ENCODE data around the gene DGKI.

DNA sequence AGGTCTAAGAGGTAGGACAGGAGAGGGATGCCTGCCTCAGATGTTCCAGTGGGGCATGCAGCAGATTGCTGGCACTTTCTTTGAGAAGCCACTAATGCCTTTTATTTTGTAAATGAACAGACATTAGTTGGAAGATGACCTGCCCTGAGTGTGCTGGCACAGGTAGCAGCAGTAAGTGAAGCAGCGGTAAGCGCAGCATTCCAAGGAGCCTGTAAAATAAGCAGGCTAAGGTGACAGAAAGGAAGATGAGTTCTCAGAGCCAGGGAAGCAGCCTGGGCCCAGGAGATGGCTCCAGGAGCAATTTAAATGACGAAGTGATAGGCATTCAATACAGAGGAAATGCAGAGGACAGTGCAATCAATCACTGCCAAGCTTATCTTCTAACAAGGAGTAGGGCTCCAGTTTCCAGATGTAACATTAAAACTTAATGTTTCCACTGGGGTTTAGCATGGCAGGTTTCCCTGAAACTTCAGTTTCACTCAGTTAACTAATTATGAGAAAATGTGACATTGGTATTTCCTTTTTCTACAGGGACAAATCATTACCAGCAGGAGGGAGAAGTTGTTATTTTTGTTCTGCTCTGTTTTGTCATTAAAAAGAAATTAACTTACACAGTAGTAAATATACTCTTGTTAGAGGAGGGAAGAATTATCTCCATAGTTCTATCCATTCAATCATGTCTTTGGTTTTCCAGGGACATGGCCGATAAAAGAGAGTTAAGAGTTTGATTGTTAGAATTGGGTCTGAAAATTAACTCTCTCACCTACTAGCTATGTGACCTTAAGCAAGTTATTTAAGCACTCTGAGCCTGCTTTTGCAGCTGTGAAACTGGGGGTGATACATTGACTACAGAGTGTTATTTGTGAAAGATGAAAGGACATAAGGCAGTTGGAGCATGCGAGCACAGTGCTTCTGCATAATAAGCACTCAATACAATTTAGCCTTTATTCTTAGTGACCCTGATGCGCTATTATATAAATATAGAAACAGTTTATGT, 406.6 kb downstream of the DGKI start:
- TF ChIP-seq ZNF274 (IDR thresholded peaks at IDR 0.05; ENCODE audit: low read depth, low read length) (no peak), YY1 (IDR thresholded peaks at IDR 0.05; ENCODE audit: insufficient read depth, insufficient read length) (no peak)

All from NT2/D1 (cell line).